ENCODE data around the gene SCARB1. TPM values are rescaled to one million over a fixed set of nuclear protein-coding genes. Genes with fewer than 3 reads are reported as not detected.

The SCARB1 gene
- total and polyA plus RNA-seq, 5 experiments from 2014 or later, result 2.7 to 7.2 (median 3.9) TPM

GRCh38 chr12:124819080-124819479 is 44.6 kb downstream of the SCARB1 start:
- peaks cover 0 to 3% (median 2%) of the 10 kb centered on the region in 3 donors for H3K36me3 Mint-ChIP-seq
- H3K9me3 Mint-ChIP-seq, result no peaks in the 10 kb centered on the region
- H3K4me1 Mint-ChIP-seq, result no peaks in the 10 kb centered on the region
- ATAC-seq, result no peak
- H3K27ac Mint-ChIP-seq, result no peak overlapping the region
- no peaks in the 10 kb centered on the region for H3K27me3 Mint-ChIP-seq
- no peak for DNase-seq
- H3K4me3 Mint-ChIP-seq, result no peak overlapping the region
- POLR2A ChIA-PET, result interaction anchor here (0.6 kb wide), 1 partner anchor 108 kb away, joined by 4 read pairs; no protein-coding TSS in a partner anchor

- H3K36me3 Mint-ChIP-seq, result peaks cover 5 to 8% (median 7%) of the 10 kb centered on the region in 3 donors
Observed at GRCh38 chr12:124817076-124818000, 46.3 kb downstream of the SCARB1 start.

GRCh38 chr12:124816295-124816854 is 47.3 kb downstream of the SCARB1 start:
- Mint-ChIP-seq H3K9me3 (no peaks in the 10 kb centered on the region), H3K36me3 (peaks cover 5 to 8% (median 7%) of the 10 kb centered on the region in 3 donors), H3K4me1 (no peaks in the 10 kb centered on the region), H3K27me3 (no peaks in the 10 kb centered on the region), H3K27ac (no peak overlapping the region), H3K4me3 (no peak overlapping the region)
- no peak for DNase-seq
- no peak for ATAC-seq
- POLR2A ChIA-PET, result no interaction called here

More at GRCh38 chr12:124817076-124818000, 46.3 kb downstream of the SCARB1 start:
- Mint-ChIP-seq H3K27ac (no peak overlapping the region), H3K27me3 (no peaks in the 10 kb centered on the region), H3K9me3 (no peaks in the 10 kb centered on the region), H3K4me1 (no peaks in the 10 kb centered on the region), H3K4me3 (no peak overlapping the region)
- DNase-seq (no peak), ATAC-seq (no peak)
- POLR2A ChIA-PET, result interaction anchor here (0.7 kb wide), 2 partner anchors 13 to 174 kb away, joined by 3 to 5 read pairs; no protein-coding TSS in a partner anchor

GRCh38 chr12:124814741-124815613 is 48.7 kb downstream of the SCARB1 start:
- no peaks in the 10 kb centered on the region for H3K27me3 Mint-ChIP-seq
- no peak overlapping the region for H3K27ac Mint-ChIP-seq
- POLR2A ChIA-PET, result interaction anchor here (0.6 kb wide), 1 partner anchor 31 kb away, joined by 4 read pairs; no protein-coding TSS in a partner anchor
- peaks cover 5 to 8% (median 7%) of the 10 kb centered on the region in 3 donors for H3K36me3 Mint-ChIP-seq
- no peak for ATAC-seq
- H3K9me3 Mint-ChIP-seq, result no peaks in the 10 kb centered on the region
- H3K4me1 Mint-ChIP-seq, result peaks cover 0 to 2% (median 0%) of the 10 kb centered on the region in 4 donors
- no peak for DNase-seq
- no peak overlapping the region for H3K4me3 Mint-ChIP-seq

GRCh38 chr12:124813782-124814181 is 49.9 kb downstream of the SCARB1 start:
- Mint-ChIP-seq H3K9me3 (no peaks in the 10 kb centered on the region), H3K36me3 (peaks cover 5 to 8% (median 7%) of the 10 kb centered on the region in 3 donors), H3K27me3 (no peaks in the 10 kb centered on the region), H3K27ac (no peak overlapping the region), H3K4me1 (peaks cover 0 to 2% (median 0%) of the 10 kb centered on the region in 4 donors), H3K4me3 (no peak overlapping the region)
- ATAC-seq, result no peak
- POLR2A ChIA-PET, result no interaction called here
- no peak for DNase-seq

- H3K4me1 Mint-ChIP-seq, result peaks cover 0 to 2% (median 0%) of the 10 kb centered on the region in 4 donors
- no peak overlapping the region for H3K4me3 Mint-ChIP-seq
- POLR2A ChIA-PET, result no interaction called here
- no peak overlapping the region for H3K27ac Mint-ChIP-seq
- no peak for DNase-seq
- ATAC-seq, result no peak
- H3K36me3 Mint-ChIP-seq, result peaks cover 5 to 8% (median 7%) of the 10 kb centered on the region in 3 donors
- no peaks in the 10 kb centered on the region for H3K27me3 Mint-ChIP-seq
- H3K9me3 Mint-ChIP-seq, result no peaks in the 10 kb centered on the region
Observed at GRCh38 chr12:124812979-124813378, 50.7 kb downstream of the SCARB1 start.

GRCh38 chr12:124812356-124812755 is 51.3 kb downstream of the SCARB1 start:
- Mint-ChIP-seq H3K4me1 (peaks cover 0 to 2% (median 0%) of the 10 kb centered on the region in 4 donors), H3K9me3 (no peaks in the 10 kb centered on the region), H3K4me3 (no peak overlapping the region), H3K27ac (no peak overlapping the region), H3K27me3 (no peaks in the 10 kb centered on the region), H3K36me3 (peaks cover 5 to 8% (median 7%) of the 10 kb centered on the region in 3 donors)
- POLR2A ChIA-PET, result no interaction called here
- DNase-seq, result no peak
- ATAC-seq, result no peak

GRCh38 chr12:124811633-124812032 is 52.0 kb downstream of the SCARB1 start:
- H3K36me3 Mint-ChIP-seq, result peaks cover 5 to 11% (median 8%) of the 10 kb centered on the region in 3 donors
- no peak for ATAC-seq
- DNase-seq, result no peak
- no peaks in the 10 kb centered on the region for H3K27me3 Mint-ChIP-seq
- POLR2A ChIA-PET, result no interaction called here
- peaks cover 0 to 2% (median 0%) of the 10 kb centered on the region in 4 donors for H3K4me1 Mint-ChIP-seq
- no peaks in the 10 kb centered on the region for H3K9me3 Mint-ChIP-seq
- H3K27ac Mint-ChIP-seq, result no peak overlapping the region
- no peak overlapping the region for H3K4me3 Mint-ChIP-seq

- DNase-seq, result no peak
- peaks cover 0 to 2% (median 0%) of the 10 kb centered on the region in 4 donors for H3K4me1 Mint-ChIP-seq
- POLR2A ChIA-PET, result no interaction called here
- H3K9me3 Mint-ChIP-seq, result no peaks in the 10 kb centered on the region
- peaks cover 5 to 10% (median 8%) of the 10 kb centered on the region in 3 donors for H3K36me3 Mint-ChIP-seq
- H3K27me3 Mint-ChIP-seq, result no peaks in the 10 kb centered on the region
- no peak overlapping the region for H3K4me3 Mint-ChIP-seq
- no peak for ATAC-seq
- H3K27ac Mint-ChIP-seq, result no peak overlapping the region
Observed at GRCh38 chr12:124809878-124810277, 53.8 kb downstream of the SCARB1 start.

GRCh38 chr12:124809391-124809790 is 54.3 kb downstream of the SCARB1 start:
- Mint-ChIP-seq H3K4me3 (no peak overlapping the region), H3K27me3 (no peaks in the 10 kb centered on the region), H3K4me1 (peaks cover 0 to 2% (median 0%) of the 10 kb centered on the region in 4 donors), H3K9me3 (no peaks in the 10 kb centered on the region), H3K27ac (no peak overlapping the region), H3K36me3 (peaks cover 5 to 10% (median 8%) of the 10 kb centered on the region in 3 donors)
- POLR2A ChIA-PET, result no interaction called here
- DNase-seq (no peak), ATAC-seq (no peak)

GRCh38 chr12:124808272-124808671 is 55.4 kb downstream of the SCARB1 start:
- H3K27ac Mint-ChIP-seq, result peak overlapping the region in 2 of 10 donors; percentile 28 to 67
- peaks cover under 1 to 5% (median 3%) of the 10 kb centered on the region in 3 donors for H3K36me3 Mint-ChIP-seq
- no peak overlapping the region for H3K4me3 Mint-ChIP-seq
- H3K9me3 Mint-ChIP-seq, result no peaks in the 10 kb centered on the region
- H3K4me1 Mint-ChIP-seq, result peaks cover 0 to 2% (median 0%) of the 10 kb centered on the region in 4 donors
- no peaks in the 10 kb centered on the region for H3K27me3 Mint-ChIP-seq
- POLR2A ChIA-PET, result no interaction called here
- DNase-seq (no peak), ATAC-seq (no peak)

GRCh38 chr12:124805876-124806668 is 57.6 kb downstream of the SCARB1 start:
- POLR2A ChIA-PET, result no interaction called here
- ATAC-seq (no peak), DNase-seq (no peak)
- H3K27me3 Mint-ChIP-seq, result no peaks in the 10 kb centered on the region
- peaks cover 2 to 4% (median 4%) of the 10 kb centered on the region in 3 donors for H3K36me3 Mint-ChIP-seq
- H3K9me3 Mint-ChIP-seq, result no peaks in the 10 kb centered on the region
- no peak overlapping the region for H3K4me3 Mint-ChIP-seq
- H3K4me1 Mint-ChIP-seq, result peaks cover 0 to 2% (median 0%) of the 10 kb centered on the region in 4 donors
- no peak overlapping the region for H3K27ac Mint-ChIP-seq

Measured in naive thymus-derived CD8-positive, alpha-beta T cell (primary cell).